Panc1 (cell line): ENCODE results near the gene MYL12A. TPM values are rescaled to one million over a fixed set of nuclear protein-coding genes. Genes with fewer than 3 reads are reported as not detected.

Experiments
- ATAC-seq: fragments of 200-7000 bp; cut with Tn5 transposase; 2 replicates; pipeline ENCODE4 v1.9.1; 2020; ENCODE audit warnings: mild to moderate bottlenecking, moderate library complexity
- BruUV-seq: library from RNA; stranded (reverse); fragments of 400-500 nt; replicated peaks from 2 replicates; lab custom pipeline; 2021; lab: Mats Ljungman, UMichigan
- CTCF ChIA-PET: fragments of 300-600 bp; sonication (Branson Sonifier 250); formaldehyde crosslinking; loops from one replicate; lab custom pipeline; 2022; ENCODE audit warnings: antibody characterized with exemption; lab: Charles Lee
- POLR2A ChIA-PET: fragments of 300-600 bp; sonication (Branson Sonifier 250); formaldehyde crosslinking; loops from one replicate; lab custom pipeline; 2022; ENCODE audit warnings: antibody characterized with exemption; lab: Charles Lee
- DNase-seq: peaks from one replicate; pipeline ENCODE4 v3.0.0-alpha.2; 2010; ENCODE audit warnings: low read depth, low spot score
- H3K27ac ChIP-seq: 2 replicates; pipeline ENCODE4 v1.5.1; 2011; ENCODE audit warnings: mild to moderate bottlenecking, low read length, inconsistent platforms
- H3K27me3 ChIP-seq: fragments of 200-500 bp; sonication (Bioruptor generic); 2 replicates; pipeline ENCODE4 v1.6.0; 2014; ENCODE audit warnings: low read length, inconsistent platforms; ENCODE audit not compliant: control insufficient read depth, insufficient read depth
- H3K36me3 ChIP-seq: fragments of 200-500 bp; sonication (Bioruptor generic); 2 replicates; pipeline ENCODE4 v1.5.1; 2014; ENCODE audit warnings: inconsistent platforms, mild to moderate bottlenecking, low read length, moderate library complexity; ENCODE audit not compliant: control insufficient read depth, insufficient read depth
- H3K4me1 ChIP-seq: 2 replicates; pipeline ENCODE4 v1.5.1; 2011; ENCODE audit warnings: inconsistent platforms, mild to moderate bottlenecking, low read length, moderate library complexity; ENCODE audit not compliant: control insufficient read depth, insufficient read depth
- H3K4me3 ChIP-seq, 2 experiments: 2 replicates each; pipeline ENCODE4 v1.5.1; 2011 to 2012; ENCODE audit warnings: low read depth in 2 of 2, low read length in 2 of 2, mild to moderate bottlenecking in 2 of 2, inconsistent platforms in 1 of 2, moderate library complexity in 1 of 2
- H3K9me3 ChIP-seq: fragments of 200-500 bp; sonication (Bioruptor generic); 2 replicates; pipeline ENCODE4 v1.5.1; 2014; ENCODE audit warnings: low read depth, mild to moderate bottlenecking, inconsistent platforms, low read length, moderate library complexity; ENCODE audit not compliant: control insufficient read depth, insufficient read depth
- CTCF ChIP-seq: fragments of 450-650 bp; IDR thresholded peaks from 2 replicates; pipeline ENCODE4 v1.5.1; 2017; ENCODE audit warnings: mild to moderate bottlenecking
- POLR2AphosphoS5 ChIP-seq: IDR thresholded peaks from 2 replicates; pipeline ENCODE4 v1.6.1; 2012; ENCODE audit warnings: mild to moderate bottlenecking, low read depth, low read length, moderate library complexity
- SIN3A ChIP-seq: IDR thresholded peaks from 2 replicates; pipeline ENCODE4 v1.6.1; 2012; ENCODE audit warnings: low read depth, mild to moderate bottlenecking, low read length, moderate library complexity, borderline replicate concordance; ENCODE audit not compliant: insufficient read depth
- TCF7L2 ChIP-seq: IDR thresholded peaks from 2 replicates; pipeline ENCODE4 v1.6.1; 2011; ENCODE audit warnings: mild to moderate bottlenecking, low read depth, low read length, inconsistent platforms
- in situ Hi-C: cut with HindIII; loops from 2 replicates; pipeline ENCODE4 v1.10.0; 2016; ENCODE audit warnings: low sequenced_read_pairs, low pct_unique_long_range_greater_than_20kb
- intact Hi-C: fragments of 100-400 bp; cut with micrococcal nuclease; formaldehyde crosslinking; loops from one replicate; pipeline ENCODE4 v1.10.0; 2022; ENCODE audit not compliant: unreplicated experiment
- total RNA-seq: library from RNA; stranded (reverse); gene quantifications from one replicate; pipeline ENCODE4 v1.2.1, GENCODE V29; 2021; ENCODE audit not compliant: unreplicated experiment
- TF ChIP-seq, protein P1 (sequence below), 2 experiments: IDR thresholded peaks; 2 replicates each; pipeline ENCODE4 v1.6.1; 2011 to 2012; ENCODE audit warnings: low read depth in 2 of 2, control low read depth in 1 of 2, low read length in 1 of 2, mild to moderate bottlenecking in 1 of 2, moderate library complexity in 1 of 2; ENCODE audit not compliant: insufficient read depth in 1 of 2

MYL12A gene
- total RNA-seq, 1 experiment from 2014 or later, result 489 TPM

DNA sequence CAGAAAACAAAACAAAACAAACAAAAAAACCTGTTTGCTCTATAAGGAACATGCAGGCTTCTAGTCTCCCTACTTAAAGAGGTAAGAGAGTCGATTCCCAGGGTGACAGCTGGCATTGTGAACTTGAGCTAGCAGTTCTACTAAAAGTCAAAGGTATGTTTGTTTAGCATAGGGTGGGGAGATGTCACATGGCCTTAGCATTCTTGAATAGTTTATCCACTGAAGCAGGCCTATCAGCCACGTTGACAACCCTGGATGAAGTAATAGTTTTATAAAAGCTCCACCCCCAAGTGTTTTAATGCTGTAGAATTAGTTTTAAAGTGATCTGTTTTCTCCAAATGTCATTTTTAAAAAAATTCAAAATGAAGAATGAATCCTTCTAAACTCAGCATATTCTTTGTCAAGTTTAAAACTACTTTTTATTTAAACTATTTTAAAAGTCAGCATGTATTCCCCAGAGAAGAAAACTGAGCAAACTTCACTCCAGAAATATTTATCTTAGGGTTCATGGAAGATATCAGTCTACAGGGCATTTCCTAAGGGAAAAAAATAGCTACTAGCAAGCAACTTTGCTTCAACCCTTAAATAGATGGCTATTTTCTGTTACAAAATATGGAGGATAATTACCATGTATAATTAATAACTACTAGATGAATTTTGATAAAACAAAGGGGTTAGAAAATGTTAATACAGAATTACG, 29.5 kb upstream of the MYL12A start:
- peaks cover 10% of the 10 kb centered on the region for H3K4me1 ChIP-seq
- POLR2A ChIA-PET, result no interaction called here
- TF ChIP-seq CTCF (no peak), TCF7L2 (no peak), SIN3A (no peak)
- DNase-seq (no peak), ATAC-seq (no peak)
- no peaks in the 10 kb centered on the region for H3K9me3 ChIP-seq
- BruUV-seq, result no TSS peak
- intact Hi-C loops (loop anchor here (10.0 kb wide), 1 partner anchor 173 kb away; no protein-coding TSS in a partner anchor), in situ Hi-C loops (no loop called here)
- H3K36me3 ChIP-seq, result no peaks in the 10 kb centered on the region
- CTCF ChIA-PET, result no interaction called here
- no peaks in the 10 kb centered on the region for H3K27me3 ChIP-seq
- H3K4me3 ChIP-seq, result no peak overlapping the region
- H3K27ac ChIP-seq, result no peak overlapping the region

DNA sequence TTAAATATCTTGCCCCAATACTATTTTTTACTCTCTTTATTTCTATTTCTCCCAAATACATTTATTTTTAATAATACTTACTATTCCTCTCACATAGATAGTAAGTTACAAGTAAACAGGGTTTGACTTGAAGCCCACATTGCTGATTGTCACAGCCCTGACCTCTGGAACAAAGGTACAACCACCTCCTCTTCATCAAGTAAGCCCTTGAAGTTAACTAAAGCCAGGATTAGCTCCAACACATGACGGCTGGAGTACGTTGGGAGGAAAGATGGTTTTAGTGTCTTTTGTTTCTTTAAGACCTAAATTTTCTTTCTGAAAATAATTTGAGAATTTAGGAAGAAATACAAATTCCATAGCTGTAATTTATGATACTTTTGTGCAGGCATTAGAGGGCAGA, 28.8 kb upstream of the MYL12A start:
- intact Hi-C loops (loop anchor here (10.0 kb wide), 1 partner anchor 174 kb away; no protein-coding TSS in a partner anchor), in situ Hi-C loops (no loop called here)
- no TSS peak for BruUV-seq
- TF ChIP-seq, protein P1, sequence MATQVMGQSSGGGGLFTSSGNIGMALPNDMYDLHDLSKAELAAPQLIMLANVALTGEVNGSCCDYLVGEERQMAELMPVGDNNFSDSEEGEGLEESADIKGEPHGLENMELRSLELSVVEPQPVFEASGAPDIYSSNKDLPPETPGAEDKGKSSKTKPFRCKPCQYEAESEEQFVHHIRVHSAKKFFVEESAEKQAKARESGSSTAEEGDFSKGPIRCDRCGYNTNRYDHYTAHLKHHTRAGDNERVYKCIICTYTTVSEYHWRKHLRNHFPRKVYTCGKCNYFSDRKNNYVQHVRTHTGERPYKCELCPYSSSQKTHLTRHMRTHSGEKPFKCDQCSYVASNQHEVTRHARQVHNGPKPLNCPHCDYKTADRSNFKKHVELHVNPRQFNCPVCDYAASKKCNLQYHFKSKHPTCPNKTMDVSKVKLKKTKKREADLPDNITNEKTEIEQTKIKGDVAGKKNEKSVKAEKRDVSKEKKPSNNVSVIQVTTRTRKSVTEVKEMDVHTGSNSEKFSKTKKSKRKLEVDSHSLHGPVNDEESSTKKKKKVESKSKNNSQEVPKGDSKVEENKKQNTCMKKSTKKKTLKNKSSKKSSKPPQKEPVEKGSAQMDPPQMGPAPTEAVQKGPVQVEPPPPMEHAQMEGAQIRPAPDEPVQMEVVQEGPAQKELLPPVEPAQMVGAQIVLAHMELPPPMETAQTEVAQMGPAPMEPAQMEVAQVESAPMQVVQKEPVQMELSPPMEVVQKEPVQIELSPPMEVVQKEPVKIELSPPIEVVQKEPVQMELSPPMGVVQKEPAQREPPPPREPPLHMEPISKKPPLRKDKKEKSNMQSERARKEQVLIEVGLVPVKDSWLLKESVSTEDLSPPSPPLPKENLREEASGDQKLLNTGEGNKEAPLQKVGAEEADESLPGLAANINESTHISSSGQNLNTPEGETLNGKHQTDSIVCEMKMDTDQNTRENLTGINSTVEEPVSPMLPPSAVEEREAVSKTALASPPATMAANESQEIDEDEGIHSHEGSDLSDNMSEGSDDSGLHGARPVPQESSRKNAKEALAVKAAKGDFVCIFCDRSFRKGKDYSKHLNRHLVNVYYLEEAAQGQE (IDR thresholded peaks at IDR 0.05; ENCODE audit: insufficient read depth in 1 of 2, low read depth in 2 of 2, low read length in 1 of 2), result no peak
- TF ChIP-seq CTCF (no peak), TCF7L2 (no peak), SIN3A (no peak), POLR2AphosphoS5 (no peak)
- Histone ChIP-seq H3K36me3 (no peaks in the 10 kb centered on the region), H3K4me1 (peaks cover 3% of the 10 kb centered on the region), H3K27ac (no peak overlapping the region), H3K4me3 (no peak overlapping the region), H3K27me3 (no peaks in the 10 kb centered on the region), H3K9me3 (no peaks in the 10 kb centered on the region)
- ATAC-seq (no peak), DNase-seq (no peak)
- ChIA-PET POLR2A (interaction anchor here (0.6 kb wide), 1 partner anchor 53 kb away, joined by 12 read pairs; no protein-coding TSS in a partner anchor), CTCF (no interaction called here)
